ENCODE results near the gene TEX44. TPM values are rescaled to one million over a fixed set of nuclear protein-coding genes. Genes with fewer than 3 reads are reported as not detected.

The TEX44 gene
- total and polyA plus RNA-seq, 2 of the 13 experiments (the other 11 are each of a cell fraction or from before 2014, with no cell fraction given), result not detected

DNA sequence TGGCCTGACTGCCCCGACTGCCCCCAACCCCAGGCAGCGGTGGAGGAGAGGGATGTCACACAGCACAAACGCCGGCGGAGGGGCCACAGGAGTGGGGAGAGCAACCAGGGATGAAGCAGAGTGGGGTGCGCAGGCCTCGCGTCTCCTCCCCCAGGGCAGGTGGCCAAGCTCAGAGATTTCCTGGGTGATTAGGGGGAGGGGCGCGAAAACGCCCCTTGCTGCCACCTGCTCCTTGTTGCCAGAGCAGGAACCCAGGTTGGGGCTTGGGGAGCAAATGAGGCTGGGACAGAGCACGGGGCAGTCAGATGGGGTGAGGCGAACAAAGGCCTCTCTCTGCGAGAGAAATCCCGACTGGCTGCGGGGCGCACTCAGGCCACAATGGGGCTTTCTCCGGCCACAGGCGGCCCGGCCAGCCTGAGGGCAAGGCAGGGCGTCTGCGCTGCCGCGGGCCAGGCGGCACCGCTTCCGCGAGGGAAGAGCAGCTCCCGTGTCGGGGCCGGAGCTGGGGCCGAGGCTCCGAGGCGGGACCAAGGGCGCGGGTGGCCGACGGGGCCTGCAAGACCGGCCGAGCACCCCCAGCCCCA, 11.5 kb downstream of the TEX44 start (continued):
- TF ChIP-seq PCBP1 (IDR thresholded peaks at IDR 0.05; ENCODE audit: borderline replicate concordance, low read depth, low read length) (0 out of 2 replicates have a peak, but pooled peaks have one; percentile 59), ZBED4 (CRISPR knock-in tag; IDR thresholded peaks at IDR 0.05; ENCODE audit: borderline replicate concordance) (peak; percentile 94), RFX3 (CRISPR knock-in tag; IDR thresholded peaks at IDR 0.05) (no peak), ATF6 (CRISPR knock-in tag; conservative IDR thresholded peaks at IDR 0.05) (no peak), PHF5A (CRISPR knock-in tag; IDR thresholded peaks at IDR 0.05; ENCODE audit: low read depth, unreplicated experiment) (no peak), ARNT2 (CRISPR knock-in tag; IDR thresholded peaks at IDR 0.05; ENCODE audit: low read depth) (0 out of 2 replicates have a peak, but pooled peaks have one; percentile 61), ZNF572 (CRISPR knock-in tag; IDR thresholded peaks at IDR 0.05) (0 out of 2 replicates have a peak, but pooled peaks have one; percentile 42), ZBTB8A (CRISPR knock-in tag; IDR thresholded peaks at IDR 0.05; ENCODE audit: borderline replicate concordance, low read depth) (no peak), ATF4 (CRISPR knock-in tag; IDR thresholded peaks at IDR 0.05) (no peak)
- TF ChIP-seq, protein P1, sequence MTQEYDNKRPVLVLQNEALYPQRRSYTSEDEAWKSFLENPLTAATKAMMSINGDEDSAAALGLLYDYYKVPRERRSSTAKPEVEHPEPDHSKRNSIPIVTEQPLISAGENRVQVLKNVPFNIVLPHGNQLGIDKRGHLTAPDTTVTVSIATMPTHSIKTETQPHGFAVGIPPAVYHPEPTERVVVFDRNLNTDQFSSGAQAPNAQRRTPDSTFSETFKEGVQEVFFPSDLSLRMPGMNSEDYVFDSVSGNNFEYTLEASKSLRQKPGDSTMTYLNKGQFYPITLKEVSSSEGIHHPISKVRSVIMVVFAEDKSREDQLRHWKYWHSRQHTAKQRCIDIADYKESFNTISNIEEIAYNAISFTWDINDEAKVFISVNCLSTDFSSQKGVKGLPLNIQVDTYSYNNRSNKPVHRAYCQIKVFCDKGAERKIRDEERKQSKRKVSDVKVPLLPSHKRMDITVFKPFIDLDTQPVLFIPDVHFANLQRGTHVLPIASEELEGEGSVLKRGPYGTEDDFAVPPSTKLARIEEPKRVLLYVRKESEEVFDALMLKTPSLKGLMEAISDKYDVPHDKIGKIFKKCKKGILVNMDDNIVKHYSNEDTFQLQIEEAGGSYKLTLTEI (CRISPR knock-in tag; conservative IDR thresholded peaks at IDR 0.05), result no peak
- TF ChIP-seq, protein P2, sequence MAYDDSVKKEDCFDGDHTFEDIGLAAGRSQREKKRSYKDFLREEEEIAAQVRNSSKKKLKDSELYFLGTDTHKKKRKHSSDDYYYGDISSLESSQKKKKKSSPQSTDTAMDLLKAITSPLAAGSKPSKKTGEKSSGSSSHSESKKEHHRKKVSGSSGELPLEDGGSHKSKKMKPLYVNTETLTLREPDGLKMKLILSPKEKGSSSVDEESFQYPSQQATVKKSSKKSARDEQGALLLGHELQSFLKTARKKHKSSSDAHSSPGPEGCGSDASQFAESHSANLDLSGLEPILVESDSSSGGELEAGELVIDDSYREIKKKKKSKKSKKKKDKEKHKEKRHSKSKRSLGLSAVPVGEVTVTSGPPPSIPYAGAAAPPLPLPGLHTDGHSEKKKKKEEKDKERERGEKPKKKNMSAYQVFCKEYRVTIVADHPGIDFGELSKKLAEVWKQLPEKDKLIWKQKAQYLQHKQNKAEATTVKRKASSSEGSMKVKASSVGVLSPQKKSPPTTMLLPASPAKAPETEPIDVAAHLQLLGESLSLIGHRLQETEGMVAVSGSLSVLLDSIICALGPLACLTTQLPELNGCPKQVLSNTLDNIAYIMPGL (CRISPR knock-in tag; IDR thresholded peaks at IDR 0.05; ENCODE audit: borderline replicate concordance in 1 of 2, low read depth in 1 of 2), result peak in 1 of 2 experiments; percentile 49; a peak in 1 of 4 replicates
- TF ChIP-seq, protein P3, sequence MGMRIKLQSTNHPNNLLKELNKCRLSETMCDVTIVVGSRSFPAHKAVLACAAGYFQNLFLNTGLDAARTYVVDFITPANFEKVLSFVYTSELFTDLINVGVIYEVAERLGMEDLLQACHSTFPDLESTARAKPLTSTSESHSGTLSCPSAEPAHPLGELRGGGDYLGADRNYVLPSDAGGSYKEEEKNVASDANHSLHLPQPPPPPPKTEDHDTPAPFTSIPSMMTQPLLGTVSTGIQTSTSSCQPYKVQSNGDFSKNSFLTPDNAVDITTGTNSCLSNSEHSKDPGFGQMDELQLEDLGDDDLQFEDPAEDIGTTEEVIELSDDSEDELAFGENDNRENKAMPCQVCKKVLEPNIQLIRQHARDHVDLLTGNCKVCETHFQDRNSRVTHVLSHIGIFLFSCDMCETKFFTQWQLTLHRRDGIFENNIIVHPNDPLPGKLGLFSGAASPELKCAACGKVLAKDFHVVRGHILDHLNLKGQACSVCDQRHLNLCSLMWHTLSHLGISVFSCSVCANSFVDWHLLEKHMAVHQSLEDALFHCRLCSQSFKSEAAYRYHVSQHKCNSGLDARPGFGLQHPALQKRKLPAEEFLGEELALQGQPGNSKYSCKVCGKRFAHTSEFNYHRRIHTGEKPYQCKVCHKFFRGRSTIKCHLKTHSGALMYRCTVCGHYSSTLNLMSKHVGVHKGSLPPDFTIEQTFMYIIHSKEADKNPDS (CRISPR knock-in tag; IDR thresholded peaks at IDR 0.05), result no peak
- TF ChIP-seq, protein P4, sequence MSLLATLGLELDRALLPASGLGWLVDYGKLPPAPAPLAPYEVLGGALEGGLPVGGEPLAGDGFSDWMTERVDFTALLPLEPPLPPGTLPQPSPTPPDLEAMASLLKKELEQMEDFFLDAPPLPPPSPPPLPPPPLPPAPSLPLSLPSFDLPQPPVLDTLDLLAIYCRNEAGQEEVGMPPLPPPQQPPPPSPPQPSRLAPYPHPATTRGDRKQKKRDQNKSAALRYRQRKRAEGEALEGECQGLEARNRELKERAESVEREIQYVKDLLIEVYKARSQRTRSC (CRISPR knock-in tag; IDR thresholded peaks at IDR 0.05; ENCODE audit: low read depth), result no peak
